Measurements from ENCODE around the gene PHF2. TPM values are rescaled to one million over a fixed set of nuclear protein-coding genes. Genes with fewer than 3 reads are reported as not detected.

The PHF2 gene
- total RNA-seq, 1 experiment from 2014 or later, result 11.6 TPM

DNA sequence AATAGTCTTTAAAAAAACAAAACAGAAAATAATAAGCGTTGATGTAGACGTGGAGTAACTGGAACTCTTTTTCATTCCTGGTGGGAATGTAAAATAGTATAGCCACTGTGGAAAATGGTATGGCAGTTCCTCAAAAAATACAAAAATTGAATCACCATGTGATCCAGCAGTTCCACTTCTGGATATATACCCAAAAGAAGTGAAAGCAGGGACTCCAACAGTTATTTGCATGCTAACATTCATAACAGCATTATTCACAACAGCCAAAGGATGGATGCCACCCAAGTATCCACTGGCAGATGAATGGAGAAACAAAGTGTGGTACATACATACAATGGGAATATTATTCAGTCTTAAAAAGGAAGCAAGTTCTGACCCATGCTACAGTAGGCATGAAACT, 4.2 kb upstream of the PHF2 start:
- Mint-ChIP-seq H3K9me3 (peaks cover 13% of the 10 kb centered on the region), H3K27ac (no peak overlapping the region), H3K4me1 (peaks cover 22% of the 10 kb centered on the region), H3K36me3 (peaks cover 8% of the 10 kb centered on the region), H3K27me3 (ENCODE audit: low read depth) (peaks cover 15% of the 10 kb centered on the region), H3K4me3 (no peak overlapping the region)
- no peak for DNase-seq (ENCODE audit: low spot score)
- ChIA-PET POLR2A (interaction anchor here (1.0 kb wide), 1 partner anchor 20 kb away, joined by 3 read pairs; no protein-coding TSS in a partner anchor), CTCF (no interaction called here)
- no peak for ATAC-seq
- no peak for TF ChIP-seq FOXK1 (CRISPR knock-in tag; IDR thresholded peaks at IDR 0.05)
- TF ChIP-seq, protein P1, sequence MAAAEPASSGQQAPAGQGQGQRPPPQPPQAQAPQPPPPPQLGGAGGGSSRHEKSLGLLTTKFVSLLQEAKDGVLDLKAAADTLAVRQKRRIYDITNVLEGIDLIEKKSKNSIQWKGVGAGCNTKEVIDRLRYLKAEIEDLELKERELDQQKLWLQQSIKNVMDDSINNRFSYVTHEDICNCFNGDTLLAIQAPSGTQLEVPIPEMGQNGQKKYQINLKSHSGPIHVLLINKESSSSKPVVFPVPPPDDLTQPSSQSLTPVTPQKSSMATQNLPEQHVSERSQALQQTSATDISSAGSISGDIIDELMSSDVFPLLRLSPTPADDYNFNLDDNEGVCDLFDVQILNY (CRISPR knock-in tag; IDR thresholded peaks at IDR 0.05), result no peak
- no peak for TF ChIP-seq ZNF121 (CRISPR knock-in tag; IDR thresholded peaks at IDR 0.05)
- TF ChIP-seq, protein P2, sequence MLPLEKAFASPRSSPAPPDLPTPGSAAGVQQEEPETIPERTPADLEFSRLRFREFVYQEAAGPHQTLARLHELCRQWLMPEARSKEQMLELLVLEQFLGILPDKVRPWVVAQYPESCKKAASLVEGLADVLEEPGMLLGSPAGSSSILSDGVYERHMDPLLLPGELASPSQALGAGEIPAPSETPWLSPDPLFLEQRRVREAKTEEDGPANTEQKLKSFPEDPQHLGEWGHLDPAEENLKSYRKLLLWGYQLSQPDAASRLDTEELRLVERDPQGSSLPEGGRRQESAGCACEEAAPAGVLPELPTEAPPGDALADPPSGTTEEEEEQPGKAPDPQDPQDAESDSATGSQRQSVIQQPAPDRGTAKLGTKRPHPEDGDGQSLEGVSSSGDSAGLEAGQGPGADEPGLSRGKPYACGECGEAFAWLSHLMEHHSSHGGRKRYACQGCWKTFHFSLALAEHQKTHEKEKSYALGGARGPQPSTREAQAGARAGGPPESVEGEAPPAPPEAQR (CRISPR knock-in tag; IDR thresholded peaks at IDR 0.05), result no peak
- TF ChIP-seq, protein P3, sequence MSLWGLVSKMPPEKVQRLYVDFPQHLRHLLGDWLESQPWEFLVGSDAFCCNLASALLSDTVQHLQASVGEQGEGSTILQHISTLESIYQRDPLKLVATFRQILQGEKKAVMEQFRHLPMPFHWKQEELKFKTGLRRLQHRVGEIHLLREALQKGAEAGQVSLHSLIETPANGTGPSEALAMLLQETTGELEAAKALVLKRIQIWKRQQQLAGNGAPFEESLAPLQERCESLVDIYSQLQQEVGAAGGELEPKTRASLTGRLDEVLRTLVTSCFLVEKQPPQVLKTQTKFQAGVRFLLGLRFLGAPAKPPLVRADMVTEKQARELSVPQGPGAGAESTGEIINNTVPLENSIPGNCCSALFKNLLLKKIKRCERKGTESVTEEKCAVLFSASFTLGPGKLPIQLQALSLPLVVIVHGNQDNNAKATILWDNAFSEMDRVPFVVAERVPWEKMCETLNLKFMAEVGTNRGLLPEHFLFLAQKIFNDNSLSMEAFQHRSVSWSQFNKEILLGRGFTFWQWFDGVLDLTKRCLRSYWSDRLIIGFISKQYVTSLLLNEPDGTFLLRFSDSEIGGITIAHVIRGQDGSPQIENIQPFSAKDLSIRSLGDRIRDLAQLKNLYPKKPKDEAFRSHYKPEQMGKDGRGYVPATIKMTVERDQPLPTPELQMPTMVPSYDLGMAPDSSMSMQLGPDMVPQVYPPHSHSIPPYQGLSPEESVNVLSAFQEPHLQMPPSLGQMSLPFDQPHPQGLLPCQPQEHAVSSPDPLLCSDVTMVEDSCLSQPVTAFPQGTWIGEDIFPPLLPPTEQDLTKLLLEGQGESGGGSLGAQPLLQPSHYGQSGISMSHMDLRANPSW (CRISPR knock-in tag; conservative IDR thresholded peaks at IDR 0.05; ENCODE audit: low read depth), result no peak
- TF ChIP-seq, protein P4, sequence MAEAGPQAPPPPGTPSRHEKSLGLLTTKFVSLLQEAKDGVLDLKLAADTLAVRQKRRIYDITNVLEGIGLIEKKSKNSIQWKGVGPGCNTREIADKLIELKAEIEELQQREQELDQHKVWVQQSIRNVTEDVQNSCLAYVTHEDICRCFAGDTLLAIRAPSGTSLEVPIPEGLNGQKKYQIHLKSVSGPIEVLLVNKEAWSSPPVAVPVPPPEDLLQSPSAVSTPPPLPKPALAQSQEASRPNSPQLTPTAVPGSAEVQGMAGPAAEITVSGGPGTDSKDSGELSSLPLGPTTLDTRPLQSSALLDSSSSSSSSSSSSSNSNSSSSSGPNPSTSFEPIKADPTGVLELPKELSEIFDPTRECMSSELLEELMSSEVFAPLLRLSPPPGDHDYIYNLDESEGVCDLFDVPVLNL (CRISPR knock-in tag; IDR thresholded peaks at IDR 0.05; ENCODE audit: borderline replicate concordance, low read depth), result no peak
- TF ChIP-seq, protein P5, sequence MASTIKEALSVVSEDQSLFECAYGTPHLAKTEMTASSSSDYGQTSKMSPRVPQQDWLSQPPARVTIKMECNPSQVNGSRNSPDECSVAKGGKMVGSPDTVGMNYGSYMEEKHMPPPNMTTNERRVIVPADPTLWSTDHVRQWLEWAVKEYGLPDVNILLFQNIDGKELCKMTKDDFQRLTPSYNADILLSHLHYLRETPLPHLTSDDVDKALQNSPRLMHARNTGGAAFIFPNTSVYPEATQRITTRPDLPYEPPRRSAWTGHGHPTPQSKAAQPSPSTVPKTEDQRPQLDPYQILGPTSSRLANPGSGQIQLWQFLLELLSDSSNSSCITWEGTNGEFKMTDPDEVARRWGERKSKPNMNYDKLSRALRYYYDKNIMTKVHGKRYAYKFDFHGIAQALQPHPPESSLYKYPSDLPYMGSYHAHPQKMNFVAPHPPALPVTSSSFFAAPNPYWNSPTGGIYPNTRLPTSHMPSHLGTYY (CRISPR knock-in tag; IDR thresholded peaks at IDR 0.05), result no peak
- TF ChIP-seq, protein P6, sequence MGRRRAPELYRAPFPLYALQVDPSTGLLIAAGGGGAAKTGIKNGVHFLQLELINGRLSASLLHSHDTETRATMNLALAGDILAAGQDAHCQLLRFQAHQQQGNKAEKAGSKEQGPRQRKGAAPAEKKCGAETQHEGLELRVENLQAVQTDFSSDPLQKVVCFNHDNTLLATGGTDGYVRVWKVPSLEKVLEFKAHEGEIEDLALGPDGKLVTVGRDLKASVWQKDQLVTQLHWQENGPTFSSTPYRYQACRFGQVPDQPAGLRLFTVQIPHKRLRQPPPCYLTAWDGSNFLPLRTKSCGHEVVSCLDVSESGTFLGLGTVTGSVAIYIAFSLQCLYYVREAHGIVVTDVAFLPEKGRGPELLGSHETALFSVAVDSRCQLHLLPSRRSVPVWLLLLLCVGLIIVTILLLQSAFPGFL (CRISPR knock-in tag; IDR thresholded peaks at IDR 0.05; ENCODE audit: borderline replicate concordance), result no peak

DNA sequence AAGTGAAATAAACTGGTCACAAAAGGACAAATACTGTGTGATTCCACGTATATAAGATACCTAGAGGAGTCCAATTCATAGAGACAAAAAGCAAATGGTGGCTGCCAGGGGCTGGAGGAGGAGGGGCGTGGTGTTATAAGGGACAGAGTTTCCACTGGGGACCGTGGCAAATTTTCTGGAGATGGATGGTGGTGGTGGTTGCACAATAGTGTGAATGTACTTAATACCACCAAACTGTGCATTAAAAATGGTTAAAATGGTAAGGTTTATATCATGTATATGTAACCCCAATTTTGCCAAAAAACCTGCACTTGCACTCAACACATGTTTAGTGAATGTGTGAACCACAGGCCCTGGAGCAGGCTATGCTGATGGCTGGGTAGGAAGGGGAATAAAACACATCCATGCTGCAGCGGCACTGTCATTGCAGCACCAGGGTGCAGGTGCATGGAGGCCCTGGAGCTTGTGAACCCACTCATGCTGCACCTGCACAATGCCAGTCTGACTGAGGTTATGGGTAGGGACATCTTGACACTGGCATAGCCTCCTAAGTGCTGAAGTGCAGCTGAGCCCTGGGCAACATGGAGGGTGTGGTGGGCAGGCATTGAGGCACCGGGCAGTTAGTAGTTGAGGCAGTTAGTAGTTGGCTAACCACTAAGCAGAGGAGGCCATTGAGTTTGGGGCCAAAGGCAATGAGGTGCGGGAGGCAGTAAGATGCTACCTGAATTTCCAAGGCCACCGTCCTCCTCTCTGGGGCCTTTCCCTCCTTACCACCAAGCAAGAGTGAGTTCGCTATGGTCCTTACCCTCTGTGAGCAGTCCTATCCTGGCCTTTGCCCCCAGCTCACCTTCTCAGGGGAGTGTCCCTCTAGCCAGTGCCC, 3.5 kb upstream of the PHF2 start:
- peaks cover 8% of the 10 kb centered on the region for H3K36me3 Mint-ChIP-seq
- peaks cover 22% of the 10 kb centered on the region for H3K4me1 Mint-ChIP-seq
- H3K27ac Mint-ChIP-seq, result no peak overlapping the region
- POLR2A ChIA-PET, result interaction anchor here (1.0 kb wide), 1 partner anchor 19 kb away, joined by 3 read pairs; no protein-coding TSS in a partner anchor
- ATAC-seq, result no peak
- DNase-seq (ENCODE audit: low spot score), result no peak
- H3K27me3 Mint-ChIP-seq (ENCODE audit: low read depth), result peaks cover 19% of the 10 kb centered on the region
- peaks cover 13% of the 10 kb centered on the region for H3K9me3 Mint-ChIP-seq
- TF ChIP-seq ETV6 (CRISPR knock-in tag; IDR thresholded peaks at IDR 0.05), result no peak
- TF ChIP-seq OVOL2 (CRISPR knock-in tag; IDR thresholded peaks at IDR 0.05; ENCODE audit: borderline replicate concordance), result no peak
- TF ChIP-seq, protein P5 (CRISPR knock-in tag; IDR thresholded peaks at IDR 0.05), result no peak
- TF ChIP-seq CBFB (CRISPR knock-in tag; IDR thresholded peaks at IDR 0.05; ENCODE audit: low read depth), result no peak
- TF ChIP-seq, protein P6 (CRISPR knock-in tag; IDR thresholded peaks at IDR 0.05; ENCODE audit: borderline replicate concordance), result no peak
- TF ChIP-seq, protein P7, sequence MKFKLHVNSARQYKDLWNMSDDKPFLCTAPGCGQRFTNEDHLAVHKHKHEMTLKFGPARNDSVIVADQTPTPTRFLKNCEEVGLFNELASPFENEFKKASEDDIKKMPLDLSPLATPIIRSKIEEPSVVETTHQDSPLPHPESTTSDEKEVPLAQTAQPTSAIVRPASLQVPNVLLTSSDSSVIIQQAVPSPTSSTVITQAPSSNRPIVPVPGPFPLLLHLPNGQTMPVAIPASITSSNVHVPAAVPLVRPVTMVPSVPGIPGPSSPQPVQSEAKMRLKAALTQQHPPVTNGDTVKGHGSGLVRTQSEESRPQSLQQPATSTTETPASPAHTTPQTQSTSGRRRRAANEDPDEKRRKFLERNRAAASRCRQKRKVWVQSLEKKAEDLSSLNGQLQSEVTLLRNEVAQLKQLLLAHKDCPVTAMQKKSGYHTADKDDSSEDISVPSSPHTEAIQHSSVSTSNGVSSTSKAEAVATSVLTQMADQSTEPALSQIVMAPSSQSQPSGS (CRISPR knock-in tag; IDR thresholded peaks at IDR 0.05; ENCODE audit: borderline replicate concordance, low read depth), result no peak
- TF ChIP-seq ATF1 (CRISPR knock-in tag; IDR thresholded peaks at IDR 0.05), result no peak
- CTCF ChIA-PET, result no interaction called here
- no peak overlapping the region for H3K4me3 Mint-ChIP-seq
